Fibroblast of peridontal ligament (primary cell): Measurements from ENCODE around the gene TSTD1.
A peak's percentile ranks its signal among the peaks of the same experiment; 100 is the strongest.

ENCODE experiments used
- DNase-seq: peaks from one replicate; pipeline ENCODE4 v3.0.0-alpha.2; 2010; ENCODE audit errors: extremely low read depth

TSTD1 gene, protein sequence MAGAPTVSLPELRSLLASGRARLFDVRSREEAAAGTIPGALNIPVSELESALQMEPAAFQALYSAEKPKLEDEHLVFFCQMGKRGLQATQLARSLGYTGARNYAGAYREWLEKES

GRCh38 chr1:161038523-161039153 is at the start of gene TSTD1:
Gene TSTD1, minus strand, starts transcription at chr1:161038964. Its CDS starts 75 bp downstream, at chr1:161038889.
- DNase-seq = no peak

GRCh38 chr1:161086457-161086856 is 47.7 kb upstream of the TSTD1 start:
- DNase-seq = no peak

GRCh38 chr1:161085165-161085564 is 46.4 kb upstream of the TSTD1 start:
- no peak for DNase-seq

- no peak for DNase-seq
These were observed 45.8 kb upstream of the TSTD1 start for GRCh38 chr1:161084597-161084988.

GRCh38 chr1:161083748-161084596 is 45.2 kb upstream of the TSTD1 start:
- peak; percentile 11 for DNase-seq

DNA sequence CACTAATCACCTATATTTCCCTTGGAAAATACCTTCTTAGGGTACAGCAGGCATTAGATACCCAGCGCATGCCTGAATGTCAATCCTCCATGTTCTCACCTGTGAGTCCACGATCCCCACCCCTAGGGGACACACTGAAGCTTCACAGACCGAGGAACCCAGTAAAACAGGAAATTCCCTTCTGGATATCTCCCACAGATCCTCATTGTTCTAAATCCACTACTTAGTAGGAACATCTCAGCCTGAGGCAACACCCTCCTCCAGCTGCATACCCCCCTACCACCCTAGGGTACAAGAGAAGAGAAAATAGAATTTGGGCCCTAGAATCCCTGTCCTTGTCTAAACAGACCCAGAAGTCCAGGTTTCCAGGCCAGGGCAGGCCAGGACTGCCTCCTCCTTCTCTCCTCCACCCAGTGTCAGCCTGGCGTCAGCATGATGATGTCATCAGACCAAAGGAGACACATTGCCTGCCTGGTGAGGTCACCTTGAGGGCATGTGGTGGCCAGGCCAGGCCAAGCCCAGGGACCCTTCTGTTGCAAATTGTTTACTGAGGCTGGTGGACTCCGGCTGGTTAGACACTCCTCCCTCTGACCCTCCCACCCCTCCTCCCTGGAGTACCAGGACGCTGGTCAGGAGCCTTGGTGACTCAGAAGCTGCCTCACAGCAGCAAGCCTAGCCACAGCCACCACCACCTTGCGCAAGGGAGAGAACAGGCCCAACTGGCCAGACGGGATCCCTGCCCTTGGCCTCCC is 44.4 kb upstream of the TSTD1 start:
- DNase-seq = peak; percentile 85

DNA sequence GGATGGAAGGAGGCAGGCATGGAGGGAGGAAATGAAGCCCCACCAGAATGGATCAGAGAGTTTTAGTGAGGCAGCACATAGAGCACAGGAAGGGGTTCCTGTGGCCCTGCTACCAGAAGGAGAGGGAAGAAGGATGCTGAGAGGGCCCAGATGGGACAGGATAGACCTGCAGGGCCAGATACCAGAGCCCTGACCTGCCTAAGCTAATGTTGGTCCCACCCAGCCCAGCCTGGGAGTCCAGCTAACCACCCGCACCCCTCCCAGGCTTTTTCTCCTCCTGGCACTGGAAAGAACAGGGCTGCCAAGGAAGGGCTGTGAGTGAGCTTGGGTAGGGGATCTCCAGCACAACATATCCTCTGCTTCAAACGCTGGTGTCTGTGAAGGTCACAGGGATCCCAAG is 43.7 kb upstream of the TSTD1 start:
- no peak for DNase-seq

GRCh38 chr1:161081519-161081918 is 42.8 kb upstream of the TSTD1 start:
- no peak for DNase-seq

- peak; percentile 13 for DNase-seq
These were observed 42.0 kb upstream of the TSTD1 start for GRCh38 chr1:161080441-161081405.

DNA sequence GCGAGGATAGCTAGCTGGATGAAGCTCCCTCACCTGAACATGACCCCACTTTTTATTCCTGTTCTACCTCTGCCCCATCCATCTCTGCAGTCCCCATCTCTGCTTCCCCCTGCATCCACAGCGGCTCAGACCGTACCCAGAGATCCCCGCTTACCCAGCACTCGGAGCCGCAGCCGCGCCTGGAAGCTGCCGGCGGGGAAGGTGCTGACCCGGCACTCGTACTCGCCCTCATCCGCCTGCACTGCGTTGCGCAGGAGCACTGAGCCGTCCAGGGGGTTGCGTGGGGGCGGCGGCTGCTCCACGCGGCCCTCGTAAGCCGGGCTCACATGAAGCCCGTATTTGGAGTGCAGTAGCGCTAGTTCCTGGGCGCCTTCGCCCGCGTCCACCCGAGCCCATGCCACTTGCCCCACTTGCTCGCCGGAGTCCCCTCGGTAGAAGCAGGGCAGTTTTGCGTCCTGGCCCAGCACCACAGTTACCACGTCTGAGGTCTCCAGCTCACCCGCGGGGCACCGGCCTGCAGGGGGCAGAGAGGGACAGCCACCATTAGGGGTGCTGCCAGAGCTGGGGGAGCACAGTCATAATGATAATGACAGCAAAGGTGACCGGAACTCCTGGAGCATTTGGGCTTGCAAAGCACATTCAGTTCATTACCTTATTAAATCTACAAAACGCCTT is 40.8 kb upstream of the TSTD1 start:
- no peak for DNase-seq

- DNase-seq = no peak
These were observed 38.7 kb upstream of the TSTD1 start for GRCh38 chr1:161077426-161077825.

DNA sequence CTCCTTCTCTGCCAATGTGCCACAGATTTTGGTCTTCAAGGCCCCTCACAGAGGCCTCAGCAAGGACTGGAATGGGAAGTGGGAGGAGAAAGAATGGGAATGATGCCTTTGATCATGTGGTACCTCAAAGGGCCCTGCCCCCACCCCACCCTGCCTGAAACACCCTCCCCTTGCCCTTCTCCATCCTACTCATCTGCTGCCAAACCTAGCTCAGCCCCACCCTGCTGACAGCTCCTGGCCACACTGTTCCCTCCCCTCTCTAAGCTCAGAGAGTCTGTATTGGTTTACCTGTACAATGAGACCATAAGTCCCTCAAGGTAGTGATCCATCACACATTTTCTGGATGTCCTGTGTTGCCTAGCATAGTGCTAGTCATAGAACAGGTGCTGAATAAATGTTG is 37.6 kb upstream of the TSTD1 start:
- DNase-seq = no peak

GRCh38 chr1:161074676-161075368 is 36.1 kb upstream of the TSTD1 start:
- DNase-seq = no peak

GRCh38 chr1:161073474-161074121 is 34.8 kb upstream of the TSTD1 start:
- no peak for DNase-seq

DNA sequence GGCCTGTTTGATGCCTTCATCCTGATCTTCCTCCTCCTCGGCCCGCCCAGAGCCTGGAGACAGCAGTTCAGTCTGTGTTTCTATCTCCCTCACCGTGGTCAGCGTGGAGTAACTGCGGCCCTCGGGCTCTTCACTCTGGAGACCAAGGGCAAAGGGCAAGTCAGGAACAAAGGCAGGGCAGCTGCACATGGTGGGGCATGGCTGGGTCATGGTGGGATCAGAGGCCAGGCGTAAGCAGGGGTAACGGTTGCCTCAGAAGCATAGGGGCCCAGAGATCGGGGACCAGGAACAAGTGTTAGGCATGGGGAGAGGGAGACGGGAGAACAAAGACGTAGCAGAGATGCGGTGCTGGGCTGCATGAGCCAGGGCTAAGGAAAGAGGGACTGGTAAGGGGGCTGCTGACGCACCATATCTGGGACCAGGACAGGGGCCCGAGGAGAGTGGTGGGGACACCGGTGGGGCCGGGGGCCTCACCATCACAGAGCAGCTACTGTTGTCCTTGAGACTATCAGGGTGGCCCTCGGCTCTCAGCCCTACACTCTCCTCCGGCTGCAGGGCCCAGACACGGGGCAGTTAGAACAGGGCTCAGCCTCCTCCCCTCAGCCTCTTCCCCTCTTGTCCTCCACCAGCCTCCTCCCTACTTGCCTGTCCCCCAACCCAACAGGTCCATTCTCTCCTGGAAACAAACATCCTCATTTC is 34.1 kb upstream of the TSTD1 start:
- no peak for DNase-seq

DNA sequence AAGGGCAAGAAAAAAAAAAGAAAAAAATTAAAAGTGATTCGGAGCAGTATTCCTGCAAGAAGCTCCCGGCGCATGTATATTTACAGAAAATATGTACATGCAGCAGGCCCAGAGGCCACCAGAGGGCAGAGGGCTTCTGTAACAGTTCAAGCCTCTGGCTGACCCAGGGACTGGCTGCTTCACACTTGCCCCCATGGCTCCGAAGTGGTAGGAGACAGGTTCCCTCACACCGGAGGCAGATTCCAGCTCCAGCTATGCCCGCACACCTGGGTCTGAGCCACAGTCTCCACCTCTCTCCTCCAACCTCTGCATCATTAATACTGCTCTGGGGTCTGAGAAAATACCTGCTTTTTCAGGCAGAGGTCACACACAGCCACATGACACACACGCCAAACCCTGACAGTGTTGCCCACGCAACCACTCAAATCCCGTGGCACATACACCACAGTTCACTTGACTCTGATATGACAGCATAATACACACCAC is 33.2 kb upstream of the TSTD1 start:
- peak; percentile 66 for DNase-seq

DNA sequence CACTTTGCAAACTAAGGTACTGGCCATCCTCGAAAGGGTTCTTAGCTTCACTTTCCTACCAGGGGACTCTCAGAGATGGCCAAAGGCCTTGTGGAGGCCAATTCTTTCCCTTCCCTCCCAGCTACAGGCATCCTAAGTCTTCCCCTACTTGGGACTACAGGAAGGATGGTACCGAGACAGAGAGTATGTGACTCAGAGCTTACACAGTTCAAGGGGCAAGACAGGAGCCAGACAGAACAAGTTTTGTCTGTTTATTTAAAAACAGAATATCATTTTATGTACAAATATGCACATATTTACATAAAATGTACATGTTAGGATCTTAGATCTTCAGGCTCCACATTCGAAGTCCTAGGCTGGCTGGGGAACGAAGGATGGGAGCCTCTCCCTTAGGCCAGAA is 32.0 kb upstream of the TSTD1 start:
- no peak for DNase-seq

DNA sequence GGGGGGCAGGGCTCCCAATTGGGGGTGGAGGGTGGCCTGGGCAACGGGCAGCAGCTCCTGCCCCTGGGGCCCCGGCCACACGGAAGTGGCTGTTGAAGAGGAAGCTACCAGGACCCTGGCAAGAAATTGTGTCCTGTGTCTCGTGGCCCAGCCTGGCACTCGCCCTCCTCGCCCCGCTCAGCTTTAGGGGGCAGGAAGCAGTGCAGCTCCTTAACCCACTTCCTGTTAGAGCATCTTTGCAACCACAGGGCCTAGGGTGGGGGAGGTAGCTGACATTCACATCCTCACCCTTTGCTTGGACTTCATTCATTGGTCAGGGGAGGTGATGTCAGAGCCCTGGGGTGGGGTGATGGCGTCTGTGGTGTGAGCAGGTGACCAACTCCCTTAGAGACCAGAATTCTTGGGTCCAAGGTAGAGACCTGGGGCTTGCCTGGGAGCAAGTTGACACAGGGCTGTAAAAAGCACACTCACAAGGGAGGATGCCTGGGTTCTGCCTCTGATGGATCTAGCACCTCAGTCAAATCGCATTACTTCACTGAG is 31.0 kb upstream of the TSTD1 start, which contains the start of gene ARHGAP30:
Gene ARHGAP30, minus strand, starts transcription at position 161 of the 540 bp plus-strand sequence. CDS start 267 bp downstream, outside the sequence.
- DNase-seq = no peak
